AG04450 (cell line): ENCODE results near the gene PRRX1. TPM values are rescaled to one million over a fixed set of nuclear protein-coding genes. Genes with fewer than 3 reads are reported as not detected.

Experiments
- CTCF ChIA-PET: fragments of 300-600, 350-600 bp; formaldehyde crosslinking; extraction: SDS; loops from one replicate; lab custom pipeline; 2022; ENCODE audit warnings: antibody characterized with exemption, inconsistent platforms; lab: Charles Lee
- POLR2A ChIA-PET: fragments of 350-600 bp; formaldehyde crosslinking; extraction: SDS; loops from one replicate; lab custom pipeline; 2021; ENCODE audit warnings: antibody characterized with exemption, inconsistent platforms; lab: Yijun Ruan, JAX
- DNase-seq: peaks from one replicate; pipeline ENCODE4 v3.0.0-alpha.2; 2011; ENCODE audit warnings: low read depth, low spot score
- H3K27ac ChIP-seq: one replicate; pipeline ENCODE4 v1.5.1; 2012; ENCODE audit warnings: low read depth, low read length, control low read depth
- H3K27me3 ChIP-seq: one replicate; pipeline ENCODE4 v1.6.0; 2012; ENCODE audit warnings: low read length; ENCODE audit not compliant: control insufficient read depth, insufficient read depth
- H3K4me3 ChIP-seq: 2 replicates; pipeline ENCODE4 v1.5.1; 2011; ENCODE audit warnings: mild to moderate bottlenecking, low read depth, low read length, control low read depth
- H3K9me3 ChIP-seq: 2 replicates; pipeline ENCODE4 v1.5.1; 2012; ENCODE audit warnings: low read length; ENCODE audit not compliant: control insufficient read depth, insufficient read depth
- polyA plus RNA-seq: library from polyadenylated mRNA; depleted of rRNA; stranded (reverse); fragments of >200 nt; gene quantifications from 2 replicates; pipeline ENCODE4 v1.2.3, GENCODE V29; 2011
- TF ChIP-seq, protein P1 (sequence below): IDR thresholded peaks from 2 replicates; pipeline ENCODE4 v1.5.1; 2011; ENCODE audit warnings: low read depth, low read length, control low read depth, inconsistent platforms

The PRRX1 gene
- polyA plus RNA-seq, 1 experiment = 107 TPM

DNA sequence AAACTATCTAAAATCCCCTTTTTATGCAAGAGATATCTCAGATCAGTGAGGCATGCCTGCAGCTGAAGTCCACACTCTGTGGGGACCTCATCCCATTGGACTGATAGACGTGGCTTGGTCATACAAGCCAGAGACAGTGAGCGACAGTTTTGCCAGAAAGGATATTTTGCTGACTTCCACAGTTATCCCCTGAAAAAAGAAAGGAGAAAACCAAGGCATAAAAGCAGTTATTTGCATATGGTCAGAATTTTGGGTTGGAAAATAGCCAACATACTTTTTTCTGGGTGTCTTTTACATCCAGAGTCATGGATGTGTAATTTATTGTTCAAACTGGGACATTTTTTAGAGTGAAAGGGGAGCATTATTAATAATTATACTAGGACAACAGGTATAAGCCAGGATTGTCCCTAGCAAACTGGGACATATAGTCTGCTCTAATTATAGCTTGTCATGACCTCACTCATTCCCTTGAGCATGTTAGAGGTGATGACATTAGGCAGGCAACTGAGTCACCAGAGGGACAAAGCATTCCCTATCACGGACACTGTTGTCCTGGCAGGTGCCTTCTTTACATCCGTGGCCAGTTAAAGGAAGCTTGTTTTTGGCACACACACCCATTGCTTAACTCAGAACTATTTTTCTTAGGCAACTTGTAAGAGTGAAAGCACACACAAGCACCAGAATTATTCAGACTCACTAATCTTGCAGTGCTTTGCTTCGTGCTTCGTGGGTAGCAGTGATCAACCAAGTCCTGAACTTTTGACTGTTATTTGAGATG lies 65.5 kb downstream of the PRRX1 start:
- CTCF ChIA-PET = interaction anchor here (1.0 to 1.3 kb wide), 3 partner anchors 13 to 801 kb away, joined by 3 read pairs; no protein-coding TSS in a partner anchor

DNA sequence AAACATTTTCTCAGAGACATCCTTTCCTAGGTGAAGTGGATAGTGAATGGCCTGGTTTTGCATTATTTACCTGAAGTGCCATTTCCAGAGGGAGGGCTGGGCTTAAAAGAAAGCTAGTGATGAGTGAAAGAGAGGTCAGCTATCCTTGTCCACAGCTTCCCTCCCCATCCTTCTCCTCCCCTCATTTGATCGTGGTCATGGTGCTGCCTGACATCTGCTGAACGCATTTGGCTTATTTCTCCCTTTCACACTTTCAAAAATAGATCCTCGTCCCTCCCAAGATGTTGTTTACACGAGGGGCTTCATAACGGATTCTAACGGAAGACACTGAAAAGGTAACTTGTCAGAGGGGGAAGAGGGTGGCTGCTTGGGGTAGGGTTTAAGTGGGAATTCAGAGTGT lies 66.1 kb downstream of the PRRX1 start:
- CTCF ChIA-PET = interaction anchor here (1.3 kb wide), 1 partner anchor 200 kb away, joined by 3 read pairs; no protein-coding TSS in a partner anchor

More for the DNA sequence above, 65.5 kb downstream of the PRRX1 start:
- Histone ChIP-seq H3K4me3 (no peak overlapping the region), H3K9me3 (no peaks in the 10 kb centered on the region), H3K27ac (no peak overlapping the region), H3K27me3 (no peaks in the 10 kb centered on the region)
- TF ChIP-seq, protein P1, sequence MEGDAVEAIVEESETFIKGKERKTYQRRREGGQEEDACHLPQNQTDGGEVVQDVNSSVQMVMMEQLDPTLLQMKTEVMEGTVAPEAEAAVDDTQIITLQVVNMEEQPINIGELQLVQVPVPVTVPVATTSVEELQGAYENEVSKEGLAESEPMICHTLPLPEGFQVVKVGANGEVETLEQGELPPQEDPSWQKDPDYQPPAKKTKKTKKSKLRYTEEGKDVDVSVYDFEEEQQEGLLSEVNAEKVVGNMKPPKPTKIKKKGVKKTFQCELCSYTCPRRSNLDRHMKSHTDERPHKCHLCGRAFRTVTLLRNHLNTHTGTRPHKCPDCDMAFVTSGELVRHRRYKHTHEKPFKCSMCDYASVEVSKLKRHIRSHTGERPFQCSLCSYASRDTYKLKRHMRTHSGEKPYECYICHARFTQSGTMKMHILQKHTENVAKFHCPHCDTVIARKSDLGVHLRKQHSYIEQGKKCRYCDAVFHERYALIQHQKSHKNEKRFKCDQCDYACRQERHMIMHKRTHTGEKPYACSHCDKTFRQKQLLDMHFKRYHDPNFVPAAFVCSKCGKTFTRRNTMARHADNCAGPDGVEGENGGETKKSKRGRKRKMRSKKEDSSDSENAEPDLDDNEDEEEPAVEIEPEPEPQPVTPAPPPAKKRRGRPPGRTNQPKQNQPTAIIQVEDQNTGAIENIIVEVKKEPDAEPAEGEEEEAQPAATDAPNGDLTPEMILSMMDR = no peak
- POLR2A ChIA-PET = interaction anchor here (0.5 kb wide), 1 partner anchor 35 kb away, joined by 3 read pairs; no protein-coding TSS in a partner anchor
- no peak for DNase-seq

DNA sequence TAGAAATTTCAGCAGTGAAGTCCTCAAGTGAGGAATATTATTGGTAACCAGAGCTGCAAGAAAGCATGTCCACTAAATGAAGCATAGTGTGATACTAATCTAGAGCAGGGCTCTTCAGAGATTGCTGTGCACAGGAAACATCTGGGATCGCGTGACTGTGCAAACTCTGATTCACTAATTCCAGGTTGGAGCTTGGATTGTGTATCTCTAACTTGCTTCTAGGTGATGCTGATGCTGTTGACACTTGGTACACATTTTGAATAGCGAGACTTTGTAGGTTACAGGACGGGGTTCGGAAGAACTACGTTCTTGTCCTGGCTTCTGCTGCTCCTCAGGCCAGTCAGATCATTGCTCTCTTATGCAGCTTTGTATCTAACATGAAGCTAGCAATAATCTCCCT lies 66.5 kb downstream of the PRRX1 start:
- ChIA-PET CTCF (interaction anchor here (0.6 to 1.3 kb wide), 2 partner anchors 199 to 512 kb away, joined by 3 read pairs; no protein-coding TSS in a partner anchor), POLR2A (interaction anchor here (0.5 kb wide), 1 partner anchor 36 kb away, joined by 3 read pairs; no protein-coding TSS in a partner anchor)
- H3K27ac ChIP-seq = no peak overlapping the region

More for the DNA sequence above, 66.1 kb downstream of the PRRX1 start:
- Histone ChIP-seq H3K4me3 (no peak overlapping the region), H3K27ac (no peak overlapping the region), H3K27me3 (no peaks in the 10 kb centered on the region), H3K9me3 (no peaks in the 10 kb centered on the region)
- POLR2A ChIA-PET = interaction anchor here (0.5 kb wide), 1 partner anchor 35 kb away, joined by 3 read pairs; no protein-coding TSS in a partner anchor
- no peak for DNase-seq
- TF ChIP-seq, protein P1 = no peak

DNA sequence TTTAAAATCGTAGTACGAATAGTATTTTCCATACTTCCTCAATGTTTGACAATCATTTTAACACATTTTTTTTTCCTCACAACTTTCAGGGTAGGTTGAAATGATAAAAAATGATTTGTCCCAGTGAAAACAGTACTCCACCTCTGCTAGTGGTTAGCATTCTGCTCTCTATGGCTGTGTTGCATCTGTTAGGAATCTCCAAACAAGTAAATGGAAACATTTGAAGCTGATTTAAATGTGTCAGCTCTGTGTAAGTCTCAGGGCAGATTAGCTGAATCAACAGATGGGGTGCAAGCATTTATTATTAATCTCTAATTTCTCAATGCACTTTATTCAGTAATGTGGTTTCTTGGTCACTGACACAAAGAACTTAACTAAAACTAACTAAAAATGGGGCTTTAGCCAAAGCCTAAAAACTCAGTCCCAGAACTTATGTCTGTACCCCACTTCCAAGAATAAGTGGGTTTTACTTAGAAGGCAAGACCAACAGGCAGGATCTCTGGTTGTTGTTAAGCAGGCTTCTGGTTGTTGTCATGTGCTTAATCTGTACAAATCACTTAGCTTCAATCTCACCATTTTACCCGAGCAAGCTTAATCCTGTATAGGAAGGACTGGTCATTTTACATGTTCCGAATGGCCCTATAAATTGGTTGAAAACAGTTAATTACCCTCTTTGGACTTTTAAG lies 67.8 kb downstream of the PRRX1 start:
- no peaks in the 10 kb centered on the region for H3K9me3 ChIP-seq
- no peaks in the 10 kb centered on the region for H3K27me3 ChIP-seq
- POLR2A ChIA-PET = no interaction called here
- CTCF ChIA-PET = no interaction called here
- H3K4me3 ChIP-seq = no peak overlapping the region
- no peak overlapping the region for H3K27ac ChIP-seq
- DNase-seq = no peak
- TF ChIP-seq, protein P1 = no peak

More for the DNA sequence above, 66.5 kb downstream of the PRRX1 start:
- H3K9me3 ChIP-seq = no peaks in the 10 kb centered on the region
- no peak overlapping the region for H3K4me3 ChIP-seq
- no peak for DNase-seq
- TF ChIP-seq, protein P1 = no peak
- no peaks in the 10 kb centered on the region for H3K27me3 ChIP-seq

DNA sequence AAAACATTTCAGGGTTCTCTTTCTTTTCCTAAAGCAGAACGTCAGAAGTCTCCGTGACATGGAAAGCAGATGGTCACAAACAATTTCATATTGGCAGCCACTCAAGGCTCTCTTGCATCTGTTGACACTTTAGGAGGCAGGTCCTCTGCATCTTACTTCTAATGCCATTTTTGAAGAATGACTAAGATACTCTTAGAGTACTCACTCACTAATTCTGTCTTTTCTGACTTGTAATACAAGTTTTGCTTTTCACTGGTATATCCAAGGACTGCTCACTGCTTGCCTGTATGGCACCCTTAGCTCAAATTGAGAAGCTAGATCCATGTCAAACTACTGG lies 68.3 kb downstream of the PRRX1 start:
- ChIA-PET POLR2A (no interaction called here), CTCF (no interaction called here)

More for the DNA sequence above, 68.3 kb downstream of the PRRX1 start:
- no peaks in the 10 kb centered on the region for H3K9me3 ChIP-seq
- no peaks in the 10 kb centered on the region for H3K27me3 ChIP-seq
- TF ChIP-seq, protein P1 = no peak
- DNase-seq = no peak
- no peak overlapping the region for H3K4me3 ChIP-seq
- no peak overlapping the region for H3K27ac ChIP-seq
